Inferior parietal cortex (tissue), 1 donor: Measurements from ENCODE around the gene MAPK13.
"Not testable (repeated sequence)": the region's sequence is repeated elsewhere in the genome, so short reads cannot be mapped to it uniquely, and the experiment has no call there.

ENCODE experiments used
- DNase-seq: peaks from one replicate; pipeline ENCODE4 v3.0.0-alpha.2; 2016; ENCODE audit errors: extremely low spot score

MAPK13 gene

GRCh38 chr6:36114798-36115408 is 15.4 kb upstream of the MAPK13 start:
- no peak for DNase-seq

- no peak for DNase-seq
These were observed 14.9 kb upstream of the MAPK13 start for GRCh38 chr6:36115412-36115811.

DNA sequence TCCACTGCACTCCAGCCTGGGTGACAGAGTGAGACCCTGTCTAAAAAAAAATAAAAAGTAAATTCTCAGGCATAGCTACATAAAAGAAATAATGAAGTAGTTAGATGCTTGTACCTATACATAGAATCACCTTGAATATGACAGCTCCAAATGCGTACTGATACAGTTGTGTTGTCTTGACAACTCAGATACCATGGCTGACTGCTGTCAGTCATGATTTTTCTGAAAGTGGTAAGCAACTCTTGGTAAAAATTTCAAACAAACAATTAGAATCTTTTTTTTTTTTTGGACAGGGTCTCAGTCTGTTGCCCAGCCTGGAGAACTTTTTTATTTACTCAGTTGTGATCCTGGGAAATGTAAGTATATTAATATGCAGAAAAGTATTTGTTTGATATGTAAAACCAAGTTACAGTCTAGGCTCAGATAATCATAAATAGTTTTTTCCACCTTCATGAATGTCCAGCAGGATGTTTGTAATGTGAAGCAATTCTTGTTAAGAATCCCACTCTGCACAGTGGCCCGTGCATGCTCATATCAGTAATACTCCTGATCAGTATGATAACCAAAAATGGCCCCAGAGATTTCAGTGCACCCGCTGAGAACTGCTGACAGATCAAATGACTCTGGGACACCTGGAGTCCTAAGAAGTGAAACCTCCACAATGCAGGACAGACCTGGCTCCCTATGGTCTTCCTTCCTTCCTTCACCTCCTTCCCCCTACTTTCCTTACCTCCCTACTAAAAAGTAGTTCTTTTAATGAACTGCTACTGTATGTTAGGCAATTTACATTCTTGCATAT is 14.0 kb upstream of the MAPK13 start:
- DNase-seq: no peak

DNA sequence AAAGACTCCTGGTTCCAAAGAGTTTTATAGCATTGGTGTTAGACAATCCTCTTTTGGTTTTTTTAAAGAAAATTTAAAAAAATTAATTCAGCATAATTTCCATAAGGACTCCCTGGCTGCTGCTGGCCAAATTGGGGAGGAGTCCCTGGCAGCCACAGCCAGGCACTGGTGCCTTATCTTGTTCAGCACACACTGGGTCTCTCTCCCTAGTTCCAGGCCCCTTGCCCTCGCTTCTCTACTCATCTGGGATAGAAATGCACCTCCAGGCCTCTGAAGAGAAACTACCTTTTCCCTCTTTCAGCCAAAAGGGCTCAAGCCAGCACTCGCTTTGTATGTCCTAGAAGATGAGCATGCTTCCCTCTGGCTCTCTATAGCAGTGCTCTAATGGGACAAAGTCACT is 13.4 kb upstream of the MAPK13 start:
- DNase-seq: no peak

- no peak for DNase-seq
These were observed 12.4 kb upstream of the MAPK13 start for GRCh38 chr6:36117658-36118549.

DNA sequence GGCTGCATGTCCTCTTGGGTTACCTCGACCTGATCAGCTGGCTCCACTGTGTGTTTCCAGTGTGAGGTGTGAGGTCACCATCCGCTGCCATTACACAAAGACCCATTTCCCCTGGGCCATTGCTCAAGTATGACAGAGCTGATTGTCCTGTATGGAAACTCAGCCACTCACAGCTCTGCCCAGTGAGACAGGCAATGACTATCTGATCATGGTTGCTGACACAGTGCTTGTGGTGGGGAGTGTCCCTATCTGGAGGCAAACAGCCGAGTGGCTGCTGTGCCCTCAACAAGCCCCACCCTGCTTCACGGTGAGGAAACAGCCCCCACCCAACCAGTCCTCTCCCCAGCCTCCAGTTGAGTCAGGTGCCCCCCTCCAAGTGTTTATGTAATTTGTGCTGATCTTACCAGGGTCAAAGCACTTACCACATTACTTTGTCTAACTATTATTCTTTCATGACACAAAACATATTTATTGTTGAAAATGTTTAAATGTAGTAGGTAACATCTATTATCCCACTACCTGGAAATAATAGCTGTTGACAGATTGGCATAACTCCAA is 11.7 kb upstream of the MAPK13 start:
- peak; percentile 59 for DNase-seq

GRCh38 chr6:36119209-36119608 is 11.1 kb upstream of the MAPK13 start:
- DNase-seq: no peak

DNA sequence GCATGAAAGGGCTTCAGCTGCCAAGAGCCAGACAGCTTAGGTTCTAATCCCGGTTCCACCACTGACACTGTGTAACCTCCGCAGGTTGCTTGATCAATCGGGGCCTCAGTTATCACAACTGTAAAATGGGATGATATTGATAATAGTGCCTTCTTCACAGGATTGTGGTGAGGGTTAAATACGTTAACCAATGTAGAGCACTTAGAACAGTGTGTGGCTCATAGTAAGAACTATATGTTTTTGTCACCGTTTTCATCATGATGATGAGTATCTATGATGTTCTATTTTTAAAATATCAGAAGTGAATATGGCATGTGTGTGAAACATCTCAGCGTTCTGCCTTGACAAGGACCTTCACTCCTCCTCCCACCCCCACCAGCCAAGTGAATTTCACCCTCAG is 10.3 kb upstream of the MAPK13 start:
- DNase-seq: no peak

- DNase-seq: no peak
These were observed 9.8 kb upstream of the MAPK13 start for GRCh38 chr6:36120539-36120938.

GRCh38 chr6:36120979-36121786 is 9.1 kb upstream of the MAPK13 start:
- no peak for DNase-seq

GRCh38 chr6:36121787-36122494 is 8.4 kb upstream of the MAPK13 start:
- no peak for DNase-seq

GRCh38 chr6:36122495-36123269 is 7.6 kb upstream of the MAPK13 start:
- DNase-seq: no peak

- peak; percentile 91 for DNase-seq
These were observed 6.8 kb upstream of the MAPK13 start for GRCh38 chr6:36123270-36124139.

- not testable (repeated sequence) for DNase-seq
These were observed 6.0 kb upstream of the MAPK13 start for GRCh38 chr6:36124346-36124745.

- no peak for DNase-seq
These were observed 5.4 kb upstream of the MAPK13 start for GRCh38 chr6:36124881-36125280.

DNA sequence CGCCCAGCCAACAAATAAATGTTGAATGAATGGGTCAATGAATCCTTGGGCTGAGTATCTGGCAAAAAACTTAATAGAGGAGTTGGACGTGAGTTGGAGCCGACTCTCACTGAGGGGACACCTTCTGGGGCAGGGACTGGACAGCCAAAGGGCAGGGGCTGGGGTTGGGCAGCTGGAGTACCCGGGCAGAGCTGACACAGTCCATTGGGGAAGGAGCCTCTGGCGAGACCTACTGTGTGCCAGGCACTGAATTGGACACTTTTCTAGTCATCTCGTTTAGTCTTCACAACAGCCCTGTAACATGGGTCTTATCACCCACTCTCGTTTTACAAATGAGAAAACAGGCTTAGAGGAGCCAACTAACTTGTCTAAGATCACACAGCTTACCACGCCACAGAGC is 4.7 kb upstream of the MAPK13 start:
- DNase-seq: no peak

GRCh38 chr6:36126121-36126520 is 4.2 kb upstream of the MAPK13 start:
- DNase-seq: no peak

- no peak for DNase-seq
These were observed 3.5 kb upstream of the MAPK13 start for GRCh38 chr6:36126553-36127458.
